Ovary (tissue), 9 donors: ENCODE measurements around the gene BIRC3. TPM values are rescaled to one million over a fixed set of nuclear protein-coding genes. Genes with fewer than 3 reads are reported as not detected.

Experiments used
- DNase-seq, 5 donors: peaks; one replicate each; pipeline ENCODE4 v3.0.0-alpha.2; 2019 to 2020
- H3K27ac ChIP-seq, 2 donors: fragments of 200-600 bp; one replicate each; pipeline versions ENCODE4 v1.5.1 to v1.8.0; 2019 to 2022
- H3K27me3 ChIP-seq: fragments of 200-600 bp; one replicate; pipeline ENCODE4 v1.8.0; 2022
- H3K36me3 ChIP-seq: fragments of 200-600 bp; sonication (generic); one replicate; pipeline ENCODE4 v1.5.1; 2019
- H3K4me1 ChIP-seq: one replicate; pipeline ENCODE4 v1.8.1; 2013; ENCODE audit warnings: mild to moderate bottlenecking, moderate library complexity; ENCODE audit not compliant: insufficient read depth
- H3K4me3 ChIP-seq: fragments of 200-600 bp; sonication (generic); one replicate; pipeline ENCODE4 v1.5.1; 2017
- H3K9me3 ChIP-seq, 2 donors: fragments of 200-600 bp in 1 of 2; sonication (generic) in 1 of 2; one replicate each; pipeline versions ENCODE4 v1.5.1 to v1.8.1; 2013 to 2019; ENCODE audit warnings: mild to moderate bottlenecking in 1 of 2, moderate library complexity in 1 of 2
- CTCF ChIP-seq, 3 donors: fragments of 450-650 bp in 2 of 3; fragments of 200-600 bp in 1 of 3; IDR thresholded peaks; one replicate each; pipeline versions ENCODE4 v1.5.1 to v1.8.0; 2016 to 2022; ENCODE audit warnings: antibody characterized with exemption in 3 of 3, mild to moderate bottlenecking in 1 of 3
- EP300 ChIP-seq: sonication (generic); formaldehyde crosslinking; IDR thresholded peaks from one replicate; pipeline ENCODE4 v1.6.1; 2017; ENCODE audit warnings: antibody characterized with exemption
- POLR2A ChIP-seq: fragments of 450-650 bp; IDR thresholded peaks from one replicate; pipeline ENCODE4 v1.6.1; 2017; ENCODE audit warnings: antibody characterized with exemption, mild to moderate bottlenecking, moderate library complexity
- WGBS, 3 donors: extraction: QIAGEN DNeasy Blood & Tissue Kit in 1 of 3; methylation state at CpG; one replicate each; pipeline versions ENCODE4 v1.1.5 to v1.1.7; 2013 to 2017; 5-methylcytosine and 5-hydroxymethylcytosine counted together
- intact Hi-C, 4 donors: fragments of 100-400 bp; cut with DNase I; formaldehyde crosslinking; loops; one replicate each; pipeline versions ENCODE4 v1.11.0 to v1.15.1; 2022 to 2023
- polyA plus RNA-seq, 2 donors: library from polyadenylated mRNA; stranded (reverse); fragments of 200-250 nt in 1 of 2; fragments of 350-450 nt in 1 of 2; fragmentation: Illumina TruSeq in 1 of 2; extraction: RNeasy Lipid Tissue Mini Kit (QIAGEN cat#74804) in 1 of 2; gene quantifications; one replicate each; pipeline ENCODE4 v1.2.3, GENCODE V29; 2013 to 2014
- total RNA-seq, 7 donors: library from RNA; depleted of rRNA in 2 of 7; stranded (reverse); fragments of >200 nt in 2 of 7; fragmentation: NEBNext Ultra II Directional in 3 of 7; extraction: Animal tissue kit (Norgen Biotek cat#: 25700) in 3 of 7; gene quantifications; one replicate each; pipeline versions ENCODE4 v1.1.0 to v1.2.4, GENCODE V29; 2016 to 2023
- donor health status: DM: no; HTN: no; CAD: no; lungs with moderate emphysema.
- donor health status: DM: no; HTN: no; CAD: no.
- donor health status: Bipolar disorder and iron deficiency.
- donor health status: DM: yes; HTN: yes; CAD: no.
- donor health status: DM: no; HTN: no; CAD: no.
- donor health status: DM: yes; HTN: yes; CAD: no.

Gene BIRC3
- total and polyA plus RNA-seq, 9 donors = 1.9 to 111 (median 5.1) TPM

GRCh38 chr11:102375720-102376399, 58.6 kb downstream of the BIRC3 start:
- no peaks in the 10 kb centered on the region for H3K27me3 ChIP-seq
- no peaks in the 10 kb centered on the region for H3K4me1 ChIP-seq
- intact Hi-C loops = no loop called here
- H3K27ac ChIP-seq = no peak overlapping the region
- no peak overlapping the region for H3K4me3 ChIP-seq
- TF ChIP-seq CTCF (IDR thresholded peaks at IDR 0.05) = no peak
- DNase-seq = no peak
- no peaks in the 10 kb centered on the region for H3K36me3 ChIP-seq
- 92 to 94% (median 93%) methylated on average over 5 of the region's 5 CpGs for WGBS, 3 donors
- H3K9me3 ChIP-seq = no peaks in the 10 kb centered on the region

DNA sequence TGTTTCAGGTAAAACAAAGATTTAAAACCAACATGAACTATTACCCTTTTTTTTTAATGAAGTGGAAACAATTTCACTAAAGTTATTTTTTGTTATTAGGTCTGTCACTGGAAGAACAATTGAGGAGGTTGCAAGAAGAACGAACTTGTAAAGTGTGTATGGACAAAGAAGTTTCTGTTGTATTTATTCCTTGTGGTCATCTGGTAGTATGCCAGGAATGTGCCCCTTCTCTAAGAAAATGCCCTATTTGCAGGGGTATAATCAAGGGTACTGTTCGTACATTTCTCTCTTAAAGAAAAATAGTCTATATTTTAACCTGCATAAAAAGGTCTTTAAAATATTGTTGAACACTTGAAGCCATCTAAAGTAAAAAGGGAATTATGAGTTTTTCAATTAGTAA, 60.6 kb downstream of the BIRC3 start:
- Histone ChIP-seq H3K36me3 (no peaks in the 10 kb centered on the region), H3K9me3 (no peaks in the 10 kb centered on the region), H3K4me3 (no peak overlapping the region), H3K27ac (no peak overlapping the region), H3K4me1 (no peaks in the 10 kb centered on the region), H3K27me3 (no peaks in the 10 kb centered on the region)
- DNase-seq = no peak
- WGBS, 3 donors = 79 to 82% (median 79%) methylated on average over 2 of the region's 2 CpGs
- TF ChIP-seq POLR2A (no peak), CTCF (IDR thresholded peaks at IDR 0.05) (no peak), EP300 (no peak)
- intact Hi-C loops = no loop called here

GRCh38 chr11:102378818-102379217, 61.5 kb downstream of the BIRC3 start:
- no peak for DNase-seq
- Histone ChIP-seq H3K4me3 (no peak overlapping the region), H3K27me3 (no peaks in the 10 kb centered on the region), H3K9me3 (no peaks in the 10 kb centered on the region), H3K4me1 (peaks cover under 1% of the 10 kb centered on the region), H3K27ac (no peak overlapping the region), H3K36me3 (no peaks in the 10 kb centered on the region)
- TF ChIP-seq EP300 (no peak), POLR2A (no peak), CTCF (IDR thresholded peaks at IDR 0.05) (no peak)
- intact Hi-C loops = no loop called here

GRCh38 chr11:102382384-102382783, 65.1 kb downstream of the BIRC3 start:
- Histone ChIP-seq H3K9me3 (no peaks in the 10 kb centered on the region), H3K4me1 (peaks cover 12% of the 10 kb centered on the region), H3K4me3 (no peak overlapping the region), H3K36me3 (no peaks in the 10 kb centered on the region), H3K27me3 (no peaks in the 10 kb centered on the region), H3K27ac (no peak overlapping the region)
- TF ChIP-seq EP300 (no peak), CTCF (IDR thresholded peaks at IDR 0.05) (no peak), POLR2A (no peak)
- no peak for DNase-seq
- intact Hi-C loops = no loop called here
- WGBS, 3 donors = 92 to 95% (median 94%) methylated on average over 3 of the region's 3 CpGs
